CD14-positive monocyte (primary cell): Measurements from ENCODE around the gene NSD2. TPM values are rescaled to one million over a fixed set of nuclear protein-coding genes. Genes with fewer than 3 reads are reported as not detected.

ENCODE experiments used
- DNase-seq, 3 donors: peaks; one replicate each; pipeline ENCODE4 v3.0.0-alpha.2; 2011 to 2022
- H2AFZ ChIP-seq: 2 replicates; pipeline ENCODE4 v1.6.0; 2012; ENCODE audit warnings: mild to moderate bottlenecking, low read depth, low read length, inconsistent platforms; ENCODE audit not compliant: insufficient read depth, poor library complexity, severe bottlenecking
- H3K27ac ChIP-seq, 2 donors: 1 replicate in 1 of 2; 2 replicates in 1 of 2; pipeline ENCODE4 v1.5.1; 2012 to 2013; ENCODE audit warnings: low read length in 2 of 2, control low read depth in 1 of 2, inconsistent platforms in 1 of 2, low read depth in 1 of 2, mild to moderate bottlenecking in 1 of 2
- H3K27me3 ChIP-seq, 2 donors: one replicate each; pipeline versions ENCODE4 v1.6.0 to v1.6.1; 2011 to 2013; ENCODE audit warnings: low read length in 2 of 2; ENCODE audit not compliant: control insufficient read depth in 2 of 2, insufficient read depth in 2 of 2
- H3K36me3 ChIP-seq, 2 donors: replicated peaks in 1 of 2; 1 replicate in 1 of 2; 2 replicates in 1 of 2; pipeline versions ENCODE4 v1.5.1 to v1.6.1; 2012 to 2013; ENCODE audit warnings: low read length in 2 of 2, control low read depth in 1 of 2, inconsistent platforms in 1 of 2, mild to moderate bottlenecking in 1 of 2; ENCODE audit not compliant: insufficient read depth in 2 of 2, control insufficient read depth in 1 of 2
- H3K4me1 ChIP-seq, 2 donors: 1 replicate in 1 of 2; 2 replicates in 1 of 2; pipeline versions ENCODE4 v1.5.1 to v1.6.1; 2012 to 2013; ENCODE audit warnings: low read length in 2 of 2, control low read depth in 1 of 2, inconsistent platforms in 1 of 2, mild to moderate bottlenecking in 1 of 2, moderate library complexity in 1 of 2; ENCODE audit not compliant: insufficient read depth in 2 of 2, control insufficient read depth in 1 of 2
- H3K4me2 ChIP-seq: replicated peaks from 2 replicates; pipeline ENCODE3; 2012; ENCODE audit warnings: low read length, moderate library complexity, mild to moderate bottlenecking; ENCODE audit not compliant: poor library complexity, severe bottlenecking; ENCODE audit errors: extremely low read depth
- H3K4me3 ChIP-seq, 3 experiments: fragments of 200-600 bp in 1 of 3; sonication (generic) in 1 of 3; replicated peaks in 1 of 3; 1 replicate in 2 of 3; 2 replicates in 1 of 3; pipeline ENCODE4 v1.5.1; 2011 to 2013; ENCODE audit warnings: low read length in 3 of 3, mild to moderate bottlenecking in 3 of 3, control low read depth in 2 of 3, low read depth in 2 of 3, inconsistent platforms in 1 of 3, moderate library complexity in 1 of 3
- H3K79me2 ChIP-seq: 2 replicates; pipeline ENCODE4 v1.6.0; 2012; ENCODE audit warnings: mild to moderate bottlenecking, control low read depth, inconsistent platforms, low read length, moderate library complexity; ENCODE audit not compliant: insufficient read depth
- H3K9ac ChIP-seq: 2 replicates; pipeline ENCODE4 v1.6.0; 2017; ENCODE audit warnings: low read length, mild to moderate bottlenecking; ENCODE audit not compliant: insufficient read depth, poor library complexity, severe bottlenecking
- H3K9me3 ChIP-seq, 2 donors: replicated peaks in 1 of 2; 1 replicate in 1 of 2; 2 replicates in 1 of 2; pipeline versions ENCODE4 v1.5.1 to v1.6.1; 2012 to 2013; ENCODE audit warnings: low read length in 2 of 2, control low read depth in 1 of 2; ENCODE audit not compliant: control insufficient read depth in 1 of 2, insufficient read depth in 1 of 2
- H4K20me1 ChIP-seq: 2 replicates; pipeline ENCODE4 v1.6.0; 2012; ENCODE audit warnings: mild to moderate bottlenecking, low read length, control low read depth, moderate library complexity; ENCODE audit not compliant: insufficient read depth
- H3K27ac Mint-ChIP-seq, 7 donors: one replicate each; pipeline ENCODE4 v1.8.0; 2020; ENCODE audit warnings: mild to moderate bottlenecking in 7 of 7, mixed read lengths in 7 of 7, moderate library complexity in 6 of 7, inconsistent platforms in 2 of 7
- H3K27me3 Mint-ChIP-seq, 3 donors: one replicate each; pipeline ENCODE4 v1.8.0; 2021 to 2022; ENCODE audit warnings: low read depth in 3 of 3, mild to moderate bottlenecking in 3 of 3, mixed read lengths in 3 of 3, moderate library complexity in 3 of 3, inconsistent platforms in 1 of 3
- H3K36me3 Mint-ChIP-seq, 2 donors: one replicate each; pipeline ENCODE4 v1.8.0; 2020; ENCODE audit warnings: mixed read lengths in 2 of 2, inconsistent platforms in 1 of 2, mild to moderate bottlenecking in 1 of 2
- H3K4me1 Mint-ChIP-seq: one replicate; pipeline ENCODE4 v1.8.0; 2020; ENCODE audit warnings: mild to moderate bottlenecking, mixed read lengths
- H3K4me3 Mint-ChIP-seq, 2 donors: one replicate each; pipeline ENCODE4 v1.8.0; 2020; ENCODE audit warnings: mild to moderate bottlenecking in 2 of 2, mixed read lengths in 2 of 2, moderate library complexity in 1 of 2
- H3K9me3 Mint-ChIP-seq, 7 donors: one replicate each; pipeline ENCODE4 v1.8.0; 2020 to 2022; ENCODE audit warnings: mixed read lengths in 7 of 7, mild to moderate bottlenecking in 6 of 7, moderate library complexity in 6 of 7, inconsistent platforms in 2 of 7
- WGBS: methylation state at CpG from one replicate; pipeline ENCODE4 v1.1.5; 2013; ENCODE audit warnings: missing lambda C conversion rate; ENCODE audit not compliant: insufficient coverage; 5-methylcytosine and 5-hydroxymethylcytosine counted together
- intact Hi-C, 2 donors: fragments of 100-400 bp; cut with micrococcal nuclease; formaldehyde crosslinking; loops; one replicate each; pipeline versions ENCODE4 v1.15.0 to v1.15.1; 2023
- polyA plus RNA-seq, 3 donors: library from polyadenylated mRNA; depleted of rRNA in 1 of 3; unstranded in 2 of 3; stranded (reverse) in 1 of 3; fragments of 300-500 nt in 2 of 3; fragments of >200 nt in 1 of 3; fragmentation: Illumina TruSeq in 2 of 3; gene quantifications; 1 replicate in 2 of 3; 2 replicates in 1 of 3; pipeline ENCODE4 v1.2.3, GENCODE V29; 2012 to 2021
- TF ChIP-seq, protein P1 (sequence below): fragments of 200-600 bp; IDR thresholded peaks from one replicate; pipeline ENCODE4 v1.8.0; 2022; ENCODE audit warnings: antibody characterized with exemption, mild to moderate bottlenecking

The NSD2 gene
- polyA plus RNA-seq, 3 donors, result 1.9 to 8.7 (median 2.3) TPM

DNA sequence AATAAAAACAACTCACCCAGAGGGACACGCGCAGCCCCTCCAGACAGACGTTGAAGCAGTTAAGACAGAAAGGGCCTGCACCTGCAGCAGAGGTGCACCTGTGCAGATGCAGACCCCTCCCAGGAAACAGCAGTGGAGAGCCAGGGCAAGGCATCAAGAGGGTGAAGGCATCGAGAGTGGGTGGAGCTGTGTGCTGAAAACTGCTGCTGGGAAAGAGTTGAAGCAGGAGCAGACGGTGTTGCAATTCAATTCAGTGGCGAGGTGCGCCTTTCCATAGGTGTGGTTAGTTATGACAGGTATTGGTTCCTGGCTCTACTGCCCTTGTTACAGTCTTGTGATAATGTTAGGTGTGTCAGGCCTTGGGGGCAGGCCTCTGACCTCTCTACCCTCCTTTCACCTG lies 31.9 kb upstream of the NSD2 start:
- Mint-ChIP-seq H3K4me3 (no peak overlapping the region), H3K27me3 (peaks cover 0 to 3% (median 0%) of the 10 kb centered on the region in 3 donors), H3K27ac (no peak overlapping the region), H3K36me3 (peaks cover 81 to 92% of the 10 kb centered on the region in 2 donors), H3K9me3 (peaks cover 0 to 2% (median 0%) of the 10 kb centered on the region in 7 donors), H3K4me1 (no peaks in the 10 kb centered on the region)
- Histone ChIP-seq H3K4me2 (no peak overlapping the region), H2AFZ (no peak overlapping the region), H3K36me3 (peaks cover 78 to 97% of the 10 kb centered on the region in 2 donors), H3K9ac (no peak overlapping the region), H3K4me3 (no peak overlapping the region), H3K27me3 (no peaks in the 10 kb centered on the region), H3K27ac (no peak overlapping the region), H4K20me1 (peaks cover 5% of the 10 kb centered on the region), H3K9me3 (no peaks in the 10 kb centered on the region), H3K79me2 (peaks cover 8% of the 10 kb centered on the region), H3K4me1 (no peaks in the 10 kb centered on the region)
- no peak for DNase-seq
- intact Hi-C loops, result no loop called here
- 98% methylated on average over 5 of the region's 7 CpGs for WGBS
- TF ChIP-seq, protein P1, sequence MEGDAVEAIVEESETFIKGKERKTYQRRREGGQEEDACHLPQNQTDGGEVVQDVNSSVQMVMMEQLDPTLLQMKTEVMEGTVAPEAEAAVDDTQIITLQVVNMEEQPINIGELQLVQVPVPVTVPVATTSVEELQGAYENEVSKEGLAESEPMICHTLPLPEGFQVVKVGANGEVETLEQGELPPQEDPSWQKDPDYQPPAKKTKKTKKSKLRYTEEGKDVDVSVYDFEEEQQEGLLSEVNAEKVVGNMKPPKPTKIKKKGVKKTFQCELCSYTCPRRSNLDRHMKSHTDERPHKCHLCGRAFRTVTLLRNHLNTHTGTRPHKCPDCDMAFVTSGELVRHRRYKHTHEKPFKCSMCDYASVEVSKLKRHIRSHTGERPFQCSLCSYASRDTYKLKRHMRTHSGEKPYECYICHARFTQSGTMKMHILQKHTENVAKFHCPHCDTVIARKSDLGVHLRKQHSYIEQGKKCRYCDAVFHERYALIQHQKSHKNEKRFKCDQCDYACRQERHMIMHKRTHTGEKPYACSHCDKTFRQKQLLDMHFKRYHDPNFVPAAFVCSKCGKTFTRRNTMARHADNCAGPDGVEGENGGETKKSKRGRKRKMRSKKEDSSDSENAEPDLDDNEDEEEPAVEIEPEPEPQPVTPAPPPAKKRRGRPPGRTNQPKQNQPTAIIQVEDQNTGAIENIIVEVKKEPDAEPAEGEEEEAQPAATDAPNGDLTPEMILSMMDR, result no peak

DNA sequence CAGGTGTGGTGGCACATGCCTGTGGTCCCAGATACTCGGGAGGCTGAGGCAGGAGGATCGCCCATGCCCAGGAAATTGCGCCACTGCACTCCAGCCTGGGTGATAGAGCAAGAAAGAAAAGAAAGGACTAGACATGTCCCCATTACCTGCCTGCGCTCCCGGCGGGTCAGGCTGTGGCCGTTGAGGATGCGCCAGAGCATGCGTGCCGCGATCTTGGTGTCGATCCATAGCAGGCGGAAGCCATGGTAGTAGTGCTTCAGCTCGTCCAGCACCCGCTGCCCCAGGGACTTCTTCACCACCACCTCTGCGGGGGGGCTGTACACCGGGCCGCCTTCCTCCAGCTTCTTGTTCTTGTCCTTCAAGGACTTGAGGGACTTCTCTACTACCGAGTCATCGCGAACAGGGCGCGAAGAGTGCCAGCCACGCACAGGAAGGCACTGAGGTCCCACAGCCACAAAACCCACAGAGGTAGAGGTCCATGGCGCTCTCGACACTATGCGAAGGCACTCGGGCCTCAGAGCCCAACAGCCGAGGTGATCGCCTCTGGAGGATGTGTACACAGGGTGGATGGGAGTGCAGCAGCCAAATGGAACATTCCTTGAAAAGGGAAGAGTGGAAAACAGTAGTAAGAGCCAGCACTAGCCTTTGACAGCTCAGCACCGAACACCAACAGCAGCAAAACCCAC lies 29.8 kb upstream of the NSD2 start:
- H3K36me3 Mint-ChIP-seq, result peaks cover 73 to 91% of the 10 kb centered on the region in 2 donors
- WGBS, result 87% methylated on average over 19 of the region's 31 CpGs
- intact Hi-C loops, result no loop called here

More for the DNA sequence above, 29.8 kb upstream of the NSD2 start:
- Mint-ChIP-seq H3K4me1 (no peaks in the 10 kb centered on the region), H3K9me3 (peaks cover 0 to 2% (median 0%) of the 10 kb centered on the region in 7 donors), H3K27me3 (peaks cover 0 to 3% (median 0%) of the 10 kb centered on the region in 3 donors), H3K27ac (no peak overlapping the region), H3K4me3 (no peak overlapping the region)
- no peak for DNase-seq
- Histone ChIP-seq H3K27ac (no peak overlapping the region), H3K9ac (no peak overlapping the region), H2AFZ (no peak overlapping the region), H3K79me2 (peaks cover 8% of the 10 kb centered on the region), H3K9me3 (no peaks in the 10 kb centered on the region), H3K27me3 (no peaks in the 10 kb centered on the region), H3K4me1 (no peaks in the 10 kb centered on the region), H3K36me3 (peaks cover 67 to 93% of the 10 kb centered on the region in 2 donors), H4K20me1 (peaks cover 5% of the 10 kb centered on the region), H3K4me3 (no peak overlapping the region), H3K4me2 (no peak overlapping the region)
- TF ChIP-seq, protein P1, result no peak
